Activated CD8-positive, alpha-beta T cell treated with anti-CD3 and anti-CD28 coated beads for 36 hours (primary cell): ENCODE data around the gene IL9. TPM values are rescaled to one million over a fixed set of nuclear protein-coding genes. Genes with fewer than 3 reads are reported as not detected.

ENCODE experiments used
- ATAC-seq: fragments of 200-7000 bp; cut with Tn5 transposase; one replicate; pipeline ENCODE4 v1.10.0; 2021; ENCODE audit warnings: mild to moderate bottlenecking, moderate library complexity
- CTCF ChIA-PET: fragments of 350-600 bp; sonication (Branson Sonifier 250); formaldehyde crosslinking; loops from one replicate; lab custom pipeline; 2021; ENCODE audit warnings: antibody characterized with exemption; lab: Charles Lee
- POLR2A ChIA-PET: fragments of 350-600 bp; sonication (Branson Sonifier 250); formaldehyde crosslinking; loops from one replicate; lab custom pipeline; 2021; ENCODE audit warnings: antibody characterized with exemption; lab: Charles Lee
- DNase-seq: peaks from one replicate; pipeline ENCODE4 v3.0.0-alpha.2; 2020
- H3K27ac Mint-ChIP-seq: one replicate; pipeline ENCODE4 v1.8.0; 2021; ENCODE audit warnings: mild to moderate bottlenecking, mixed read lengths
- H3K27me3 Mint-ChIP-seq: one replicate; pipeline ENCODE4 v1.8.0; 2021; ENCODE audit warnings: mixed read lengths
- H3K36me3 Mint-ChIP-seq: one replicate; pipeline ENCODE4 v1.8.0; 2021; ENCODE audit warnings: low read depth, mixed read lengths
- H3K4me1 Mint-ChIP-seq: one replicate; pipeline ENCODE4 v1.8.0; 2021; ENCODE audit warnings: low read depth, mixed read lengths
- H3K4me3 Mint-ChIP-seq: one replicate; pipeline ENCODE4 v1.8.0; 2021; ENCODE audit warnings: mild to moderate bottlenecking, moderate library complexity, mixed read lengths
- H3K9me3 Mint-ChIP-seq: one replicate; pipeline ENCODE4 v1.8.0; 2021; ENCODE audit warnings: mixed read lengths
- CTCF ChIP-seq: fragments of 200-600 bp; IDR thresholded peaks from one replicate; pipeline ENCODE4 v1.8.0; 2022; ENCODE audit warnings: antibody characterized with exemption, mild to moderate bottlenecking
- intact Hi-C: fragments of 100-400 bp; cut with micrococcal nuclease; formaldehyde crosslinking; loops from one replicate; pipeline ENCODE4 v1.10.0; 2022
- total RNA-seq, 2 experiments: library from RNA; stranded (reverse); gene quantifications; one replicate each; pipeline ENCODE4 v1.2.3, GENCODE V29; 2021

The IL9 gene
- total RNA-seq: not detected

GRCh38 chr5:135895474-135896006, at the start of gene IL9:
Gene IL9, minus strand, starts transcription at chr5:135895841. Its CDS starts 25 bp downstream, at chr5:135895816.
- no peak within 1 kb of the TSS for H3K27ac Mint-ChIP-seq
- ATAC-seq (no peak), DNase-seq (no peak)
- no peaks in the 10 kb centered on the region for H3K36me3 Mint-ChIP-seq
- no peak within 1 kb of the TSS for H3K4me3 Mint-ChIP-seq
- ChIA-PET POLR2A (no interaction called here), CTCF (interaction anchor here (0.9 kb wide), 1 partner anchor 353 kb away, joined by 3 read pairs; no protein-coding TSS in a partner anchor)
- intact Hi-C loops: no loop called here
- no peak for TF ChIP-seq CTCF
- H3K9me3 Mint-ChIP-seq: no peaks in the 10 kb centered on the region
- peaks cover 12% of the 10 kb centered on the region for H3K4me1 Mint-ChIP-seq
- peaks cover 41% of the 10 kb centered on the region for H3K27me3 Mint-ChIP-seq

- CTCF ChIA-PET: interaction anchor here (0.6 to 1.5 kb wide), 11 partner anchors 9 to 131 kb away, joined by 3 to 6 read pairs (median 3); no protein-coding TSS in a partner anchor
- intact Hi-C loops: loop anchor here (2.0 to 5.0 kb wide), 2 partner anchors 137 to 268 kb away; no protein-coding TSS in a partner anchor
- ATAC-seq: no peak
- TF ChIP-seq CTCF: peak; percentile 70
- no peak overlapping the region for H3K4me3 Mint-ChIP-seq
- peaks cover 15% of the 10 kb centered on the region for H3K27me3 Mint-ChIP-seq
- no peaks in the 10 kb centered on the region for H3K36me3 Mint-ChIP-seq
- no peaks in the 10 kb centered on the region for H3K4me1 Mint-ChIP-seq
- no peak overlapping the region for H3K27ac Mint-ChIP-seq
- DNase-seq: peak; percentile 59
- H3K9me3 Mint-ChIP-seq: no peaks in the 10 kb centered on the region
- POLR2A ChIA-PET: no interaction called here
Measured at GRCh38 chr5:135944967-135945560, 49.4 kb upstream of the IL9 start.

- Mint-ChIP-seq H3K27me3 (peaks cover 15% of the 10 kb centered on the region), H3K4me1 (no peaks in the 10 kb centered on the region), H3K27ac (no peak overlapping the region), H3K9me3 (no peaks in the 10 kb centered on the region), H3K4me3 (no peak overlapping the region), H3K36me3 (no peaks in the 10 kb centered on the region)
- DNase-seq (no peak), ATAC-seq (no peak)
- TF ChIP-seq CTCF: no peak
- intact Hi-C loops: loop anchor here (2.0 kb wide), 1 partner anchor 268 kb away; no protein-coding TSS in a partner anchor
- ChIA-PET POLR2A (no interaction called here), CTCF (interaction anchor here (0.7 to 1.5 kb wide), 6 partner anchors 11 to 87 kb away, joined by 3 to 6 read pairs (median 4); no protein-coding TSS in a partner anchor)
Measured at GRCh38 chr5:135944564-135944963, 48.9 kb upstream of the IL9 start.

- no peak for TF ChIP-seq CTCF
- CTCF ChIA-PET: no interaction called here
- Mint-ChIP-seq H3K36me3 (no peaks in the 10 kb centered on the region), H3K27me3 (peaks cover 15% of the 10 kb centered on the region), H3K9me3 (no peaks in the 10 kb centered on the region), H3K27ac (no peak overlapping the region), H3K4me3 (no peak overlapping the region), H3K4me1 (no peaks in the 10 kb centered on the region)
- ATAC-seq: no peak
- POLR2A ChIA-PET: no interaction called here
- no peak for DNase-seq
- intact Hi-C loops: no loop called here
Measured at GRCh38 chr5:135942202-135942771, 46.6 kb upstream of the IL9 start.

GRCh38 chr5:135941711-135942110, 46.1 kb upstream of the IL9 start:
- no peak overlapping the region for H3K27ac Mint-ChIP-seq
- intact Hi-C loops: no loop called here
- H3K9me3 Mint-ChIP-seq: no peaks in the 10 kb centered on the region
- H3K4me1 Mint-ChIP-seq: no peaks in the 10 kb centered on the region
- CTCF ChIA-PET: interaction anchor here (1.2 kb wide), 1 partner anchor 9 kb away, joined by 3 read pairs; no protein-coding TSS in a partner anchor
- no peak overlapping the region for H3K4me3 Mint-ChIP-seq
- H3K27me3 Mint-ChIP-seq: peaks cover 15% of the 10 kb centered on the region
- TF ChIP-seq CTCF: no peak
- DNase-seq: no peak
- no peak for ATAC-seq
- H3K36me3 Mint-ChIP-seq: no peaks in the 10 kb centered on the region
- POLR2A ChIA-PET: no interaction called here
